ENCODE results near the gene AIPL1.

DNA sequence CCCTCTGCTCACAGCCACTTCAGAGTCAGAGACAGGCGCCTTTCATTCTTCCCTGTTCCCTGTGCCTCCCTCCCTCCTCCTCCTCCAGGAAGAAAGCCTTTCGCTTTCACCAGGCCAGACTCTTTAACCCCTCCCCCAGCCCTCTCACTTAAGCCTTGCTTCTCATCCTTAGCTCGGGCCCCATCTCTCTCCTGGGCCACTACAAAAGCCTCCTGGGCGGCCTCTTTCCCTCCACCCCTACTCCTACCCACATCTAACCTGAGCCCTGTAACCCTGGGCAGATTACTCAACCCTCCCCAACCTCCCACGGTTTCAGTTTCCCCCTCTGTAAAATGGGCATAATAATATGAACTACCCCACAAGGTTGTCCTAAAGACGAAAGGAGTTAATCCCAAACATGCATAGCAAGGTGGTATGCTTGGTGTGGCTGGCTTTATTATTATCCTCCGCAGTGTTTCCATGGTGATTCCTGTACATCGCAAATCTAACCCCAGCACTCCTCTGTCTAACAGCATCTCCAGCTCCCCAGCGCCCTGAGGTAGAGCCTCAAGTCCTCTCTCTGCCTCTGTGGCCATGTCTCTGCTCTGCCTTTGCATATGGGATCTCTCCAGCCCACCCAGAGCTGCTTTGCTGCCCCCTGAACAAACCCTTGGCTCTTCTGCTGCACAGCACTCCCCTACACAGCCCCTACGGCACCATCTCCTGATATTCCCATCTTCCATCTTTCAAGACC lies 27.0 kb upstream of the AIPL1 start:
- TF ChIP-seq MEF2B (IDR thresholded peaks at IDR 0.05; ENCODE audit: partially characterized antibody, poor library complexity, severe bottlenecking), result no peak
- TF ChIP-seq, protein P1, sequence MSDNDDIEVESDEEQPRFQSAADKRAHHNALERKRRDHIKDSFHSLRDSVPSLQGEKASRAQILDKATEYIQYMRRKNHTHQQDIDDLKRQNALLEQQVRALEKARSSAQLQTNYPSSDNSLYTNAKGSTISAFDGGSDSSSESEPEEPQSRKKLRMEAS (IDR thresholded peaks at IDR 0.05; ENCODE audit: low read depth, low read length), result no peak
- TF ChIP-seq, protein P2, sequence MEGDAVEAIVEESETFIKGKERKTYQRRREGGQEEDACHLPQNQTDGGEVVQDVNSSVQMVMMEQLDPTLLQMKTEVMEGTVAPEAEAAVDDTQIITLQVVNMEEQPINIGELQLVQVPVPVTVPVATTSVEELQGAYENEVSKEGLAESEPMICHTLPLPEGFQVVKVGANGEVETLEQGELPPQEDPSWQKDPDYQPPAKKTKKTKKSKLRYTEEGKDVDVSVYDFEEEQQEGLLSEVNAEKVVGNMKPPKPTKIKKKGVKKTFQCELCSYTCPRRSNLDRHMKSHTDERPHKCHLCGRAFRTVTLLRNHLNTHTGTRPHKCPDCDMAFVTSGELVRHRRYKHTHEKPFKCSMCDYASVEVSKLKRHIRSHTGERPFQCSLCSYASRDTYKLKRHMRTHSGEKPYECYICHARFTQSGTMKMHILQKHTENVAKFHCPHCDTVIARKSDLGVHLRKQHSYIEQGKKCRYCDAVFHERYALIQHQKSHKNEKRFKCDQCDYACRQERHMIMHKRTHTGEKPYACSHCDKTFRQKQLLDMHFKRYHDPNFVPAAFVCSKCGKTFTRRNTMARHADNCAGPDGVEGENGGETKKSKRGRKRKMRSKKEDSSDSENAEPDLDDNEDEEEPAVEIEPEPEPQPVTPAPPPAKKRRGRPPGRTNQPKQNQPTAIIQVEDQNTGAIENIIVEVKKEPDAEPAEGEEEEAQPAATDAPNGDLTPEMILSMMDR (IDR thresholded peaks at IDR 0.05 in 2 of 3, conservative IDR thresholded peaks at IDR 0.05 in 1 of 3; ENCODE audit: control insufficient read depth in 2 of 3, extremely low read depth in 1 of 3, insufficient read depth in 1 of 3, low read depth in 3 of 3, low read length in 3 of 3), result no peak
